Tibial artery (tissue), 4 donors: Measurements from ENCODE around the gene FAM9C.
A peak's percentile ranks its signal among the peaks of the same experiment; 100 is the strongest.
"Not testable (repeated sequence)": the region's sequence is repeated elsewhere in the genome, so short reads cannot be mapped to it uniquely, and the experiment has no call there.

Experiments
- DNase-seq, 2 donors: peaks; one replicate each; pipeline ENCODE4 v3.0.0-alpha.2; 2019
- H3K27ac ChIP-seq, 2 donors: fragments of 200-600 bp; sonication (generic) in 1 of 2; 1 replicate in 1 of 2; 2 replicates in 1 of 2; pipeline ENCODE4 v1.5.1; 2018 to 2019; ENCODE audit warnings: mild to moderate bottlenecking in 1 of 2
- H3K27me3 ChIP-seq, 2 donors: fragments of 200-600 bp; sonication (generic) in 1 of 2; one replicate each; pipeline versions ENCODE4 v1.5.1 to v1.6.0; 2016 to 2019
- H3K36me3 ChIP-seq, 3 donors: fragments of 200-600 bp; sonication (generic) in 2 of 3; one replicate each; pipeline ENCODE4 v1.5.1; 2016 to 2019; ENCODE audit warnings: mild to moderate bottlenecking in 2 of 3
- H3K4me1 ChIP-seq, 4 donors: fragments of 200-600 bp; sonication (generic) in 2 of 4; 1 replicate in 3 of 4; 2 replicates in 1 of 4; pipeline ENCODE4 v1.5.1; 2016 to 2019
- H3K4me3 ChIP-seq, 2 donors: fragments of 200-600 bp; sonication (generic) in 1 of 2; 1 replicate in 1 of 2; 2 replicates in 1 of 2; pipeline ENCODE4 v1.5.1; 2018 to 2019; ENCODE audit warnings: mild to moderate bottlenecking in 2 of 2
- H3K9me3 ChIP-seq, 3 donors: fragments of 200-600 bp; sonication (generic) in 1 of 3; one replicate each; pipeline ENCODE4 v1.5.1; 2016 to 2019
- CTCF ChIP-seq, 2 experiments: fragments of 200-600 bp in 1 of 2; fragments of 450-650 bp in 1 of 2; IDR thresholded peaks; one replicate each; pipeline ENCODE4 v1.5.1; 2017 to 2019; ENCODE audit warnings: antibody characterized with exemption in 2 of 2, mild to moderate bottlenecking in 1 of 2, moderate library complexity in 1 of 2
- intact Hi-C: fragments of 100-400 bp; cut with DNase I; formaldehyde crosslinking; loops from one replicate; pipeline ENCODE4 v1.15.0; 2023; ENCODE audit warnings: low total_unique reads

The FAM9C gene

GRCh38 chrX:13022926-13023325 lies 21.5 kb downstream of the FAM9C start:
- TF ChIP-seq CTCF (IDR thresholded peaks at IDR 0.05), result no peak
- Histone ChIP-seq H3K27ac (no peak overlapping the region), H3K9me3 (no peaks in the 10 kb centered on the region), H3K27me3 (no peaks in the 10 kb centered on the region), H3K4me1 (no peaks in the 10 kb centered on the region), H3K36me3 (no peaks in the 10 kb centered on the region), H3K4me3 (no peak overlapping the region)
- intact Hi-C loops, result no loop called here
- no peak for DNase-seq

DNA sequence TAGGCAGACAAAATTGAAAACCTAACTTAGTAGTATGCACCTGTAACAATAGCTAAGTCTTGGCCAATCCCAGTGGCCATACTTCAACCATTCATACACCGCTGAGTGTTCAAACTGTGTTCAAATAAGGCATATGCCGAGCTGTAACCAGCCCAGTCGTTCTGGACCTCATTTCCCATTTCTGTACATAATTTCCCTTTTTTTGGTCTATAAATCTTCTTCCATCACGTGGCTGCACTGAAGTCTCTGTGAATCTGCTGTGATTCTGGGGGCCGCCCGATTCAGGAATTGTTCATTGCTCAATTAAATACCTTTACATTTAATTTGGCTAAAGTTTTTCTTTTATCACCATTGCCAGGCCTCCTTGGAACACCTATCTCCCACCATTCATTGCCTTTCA lies 27.7 kb downstream of the FAM9C start:
- H3K4me1 ChIP-seq, H3K27me3 ChIP-seq, H3K9me3 ChIP-seq, DNase-seq, H3K36me3 ChIP-seq, H3K27ac ChIP-seq, H3K4me3 ChIP-seq, intact Hi-C loops: not testable (repeated sequence)

- Histone ChIP-seq H3K4me1 (no peaks in the 10 kb centered on the region), H3K27me3 (no peaks in the 10 kb centered on the region), H3K4me3 (no peak overlapping the region), H3K27ac (no peak overlapping the region), H3K9me3 (no peaks in the 10 kb centered on the region), H3K36me3 (no peaks in the 10 kb centered on the region)
- no peak for DNase-seq
- intact Hi-C loops, result no loop called here
- TF ChIP-seq CTCF (IDR thresholded peaks at IDR 0.05), result no peak
Measured at GRCh38 chrX:13015536-13016236, 28.7 kb downstream of the FAM9C start.

- H3K27me3 ChIP-seq, result no peaks in the 10 kb centered on the region
- no peaks in the 10 kb centered on the region for H3K9me3 ChIP-seq
- H3K4me3 ChIP-seq, result no peak overlapping the region
- intact Hi-C loops, result no loop called here
- DNase-seq, result no peak
- peaks cover 0 to 2% (median 0%) of the 10 kb centered on the region in 4 donors for H3K4me1 ChIP-seq
- TF ChIP-seq CTCF (IDR thresholded peaks at IDR 0.05), result no peak
- H3K36me3 ChIP-seq, result no peaks in the 10 kb centered on the region
- no peak overlapping the region for H3K27ac ChIP-seq
Measured at GRCh38 chrX:13014111-13015096, 30.0 kb downstream of the FAM9C start.

DNA sequence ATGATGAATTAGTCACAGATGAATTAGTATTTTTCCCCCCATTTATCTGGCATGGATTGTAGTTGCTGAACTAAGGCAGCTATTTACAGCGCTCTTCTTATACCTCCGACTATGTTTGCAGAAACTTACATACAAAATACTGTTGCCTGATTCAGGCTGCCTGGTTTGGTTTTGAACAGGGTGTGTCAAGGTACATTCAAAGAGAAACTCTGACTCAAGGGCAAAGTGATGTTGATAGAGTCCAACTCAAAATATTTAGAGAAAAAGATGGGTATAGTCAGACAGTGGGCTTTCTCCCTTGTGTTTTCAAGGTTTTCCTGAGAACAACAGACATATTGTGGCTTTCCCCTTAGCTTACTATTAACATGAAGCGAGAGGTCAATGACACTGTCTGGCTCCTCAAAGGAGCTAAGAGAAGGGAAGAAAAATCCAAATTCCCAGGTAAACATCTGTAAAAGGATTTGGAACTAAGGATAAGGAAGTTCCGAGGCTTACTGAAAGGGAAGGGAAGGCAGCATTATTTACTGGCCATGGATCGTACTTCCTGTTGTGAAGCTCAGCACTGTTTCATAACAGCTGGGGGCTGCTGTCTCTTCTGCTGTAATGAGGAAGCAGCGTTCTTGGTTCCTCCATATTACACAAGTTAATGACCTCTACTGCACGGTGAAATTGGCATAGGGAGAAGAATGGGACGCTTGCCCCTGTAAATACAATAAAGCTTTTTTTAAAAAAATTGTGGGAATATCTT lies 30.9 kb downstream of the FAM9C start:
- peak in 1 of 2 donors; percentile 45 for DNase-seq
- Histone ChIP-seq H3K27me3 (no peaks in the 10 kb centered on the region), H3K4me3 (no peak overlapping the region), H3K36me3 (no peaks in the 10 kb centered on the region), H3K9me3 (no peaks in the 10 kb centered on the region), H3K27ac (no peak overlapping the region), H3K4me1 (peaks cover 0 to 8% (median 0%) of the 10 kb centered on the region in 4 donors)
- TF ChIP-seq CTCF (IDR thresholded peaks at IDR 0.05), result no peak
- intact Hi-C loops, result no loop called here
